KMS-11 (cell line): ENCODE measurements around the gene OR5K3.
"Not testable (repeated sequence)": the region's sequence is repeated elsewhere in the genome, so short reads cannot be mapped to it uniquely, and the experiment has no call there.

Experiments used
- H2AFZ ChIP-seq: fragments of 200-600 bp; sonication (generic); 2 replicates; pipeline ENCODE4 v1.6.1; 2016; ENCODE audit warnings: antibody characterized with exemption, mixed run types, low read depth
- H3K27ac ChIP-seq: fragments of 200-600 bp; sonication (generic); 2 replicates; pipeline ENCODE4 v1.6.1; 2016; ENCODE audit warnings: mild to moderate bottlenecking, mixed run types
- H3K27me3 ChIP-seq: fragments of 200-600 bp; sonication (generic); 2 replicates; pipeline ENCODE4 v1.6.1; 2017; ENCODE audit warnings: mild to moderate bottlenecking, low read depth, mixed run types, moderate library complexity; ENCODE audit not compliant: insufficient read depth
- H3K36me3 ChIP-seq: fragments of 200-600 bp; sonication (generic); 2 replicates; pipeline ENCODE4 v1.6.1; 2017; ENCODE audit warnings: mild to moderate bottlenecking, mixed run types; ENCODE audit not compliant: insufficient read depth
- H3K4me1 ChIP-seq: fragments of 200-600 bp; sonication (generic); 2 replicates; pipeline ENCODE4 v1.6.1; 2016; ENCODE audit warnings: mild to moderate bottlenecking, low read depth, mixed run types; ENCODE audit not compliant: poor library complexity, severe bottlenecking
- H3K4me2 ChIP-seq: fragments of 200-600 bp; sonication (generic); 2 replicates; pipeline ENCODE4 v1.7.0; 2016; ENCODE audit warnings: mild to moderate bottlenecking, mixed run types
- H3K4me3 ChIP-seq: fragments of 200-600 bp; sonication (generic); IDR thresholded peaks from 2 replicates; pipeline ENCODE4 v1.6.1; 2017; ENCODE audit warnings: low read depth, low read length, mixed read lengths; ENCODE audit not compliant: insufficient read depth
- H3K79me2 ChIP-seq: fragments of 200-600 bp; sonication (generic); 2 replicates; pipeline ENCODE4 v1.6.1; 2016; ENCODE audit warnings: low read depth, mixed run types; ENCODE audit not compliant: insufficient read depth
- H3K9ac ChIP-seq: fragments of 200-600 bp; sonication (generic); 2 replicates; pipeline ENCODE4 v1.6.1; 2016; ENCODE audit warnings: mild to moderate bottlenecking, mixed run types
- H4K20me1 ChIP-seq: fragments of 200-600 bp; sonication (generic); 2 replicates; pipeline ENCODE4 v1.6.1; 2016; ENCODE audit warnings: mild to moderate bottlenecking, mixed run types; ENCODE audit not compliant: insufficient read depth
- CTCF ChIP-seq: fragments of 200-600 bp; sonication (generic); conservative IDR thresholded peaks from 2 replicates; pipeline ENCODE4 v1.6.1; 2017; ENCODE audit warnings: low read depth, mild to moderate bottlenecking, antibody characterized with exemption, low read length, moderate library complexity, mixed read lengths

Gene OR5K3

GRCh38 chr3:98372445-98372844 is 18.0 kb upstream of the OR5K3 start:
- H3K36me3 ChIP-seq: no peaks in the 10 kb centered on the region
- H3K4me1 ChIP-seq: peaks cover 7% of the 10 kb centered on the region
- H3K4me3 ChIP-seq: no peak overlapping the region
- no peak overlapping the region for H3K4me2 ChIP-seq
- no peaks in the 10 kb centered on the region for H3K79me2 ChIP-seq
- no peak for TF ChIP-seq CTCF
- no peak overlapping the region for H3K9ac ChIP-seq
- H3K27me3 ChIP-seq: no peaks in the 10 kb centered on the region
- no peak overlapping the region for H2AFZ ChIP-seq
- no peak overlapping the region for H3K27ac ChIP-seq
- H4K20me1 ChIP-seq: no peaks in the 10 kb centered on the region

DNA sequence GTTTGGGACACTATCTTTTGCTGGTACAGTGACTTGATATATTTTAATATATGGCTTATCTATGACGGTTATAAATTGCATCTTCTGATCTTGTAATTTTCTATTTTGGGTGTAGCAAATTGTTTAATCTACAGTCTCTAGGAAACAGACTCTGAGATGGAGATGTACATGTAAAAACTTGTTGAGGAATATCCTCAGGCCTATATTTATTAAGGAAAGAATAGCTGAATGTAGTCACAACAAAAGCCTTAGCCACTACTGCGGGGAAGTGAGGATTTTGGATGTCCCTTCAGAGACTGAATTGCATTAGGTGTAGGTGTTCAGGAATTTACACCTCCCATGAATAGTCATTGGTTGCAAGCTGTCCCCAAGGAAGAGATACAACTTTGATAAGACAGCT is 13.8 kb upstream of the OR5K3 start:
- H3K27me3 ChIP-seq: no peaks in the 10 kb centered on the region
- no peaks in the 10 kb centered on the region for H4K20me1 ChIP-seq
- H3K4me2 ChIP-seq: no peak overlapping the region
- H3K4me3 ChIP-seq: no peak overlapping the region
- H3K9ac ChIP-seq: no peak overlapping the region
- H2AFZ ChIP-seq: no peak overlapping the region
- H3K27ac ChIP-seq: no peak overlapping the region
- no peaks in the 10 kb centered on the region for H3K4me1 ChIP-seq
- H3K36me3 ChIP-seq: no peaks in the 10 kb centered on the region
- no peaks in the 10 kb centered on the region for H3K79me2 ChIP-seq
- no peak for TF ChIP-seq CTCF

DNA sequence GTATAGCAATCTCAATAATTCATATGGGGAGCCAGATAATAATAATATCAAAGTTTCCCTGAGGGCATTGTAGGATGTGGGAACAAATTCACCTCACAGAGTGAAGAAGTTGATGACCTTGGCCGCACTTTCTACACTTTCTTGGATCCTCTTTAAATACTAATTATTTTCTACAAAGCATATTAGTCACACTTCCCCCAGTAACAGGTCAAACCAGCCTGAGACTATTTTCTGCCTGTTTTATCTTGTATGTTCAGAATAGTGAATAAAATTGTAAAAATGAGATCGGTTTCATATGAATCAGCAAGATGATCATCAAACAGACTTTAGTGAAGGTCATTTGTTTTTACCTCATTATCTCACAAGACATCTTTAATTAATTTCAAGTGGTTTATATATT is 2.3 kb upstream of the OR5K3 start:
- no peak for TF ChIP-seq CTCF
- H3K27me3 ChIP-seq: no peaks in the 10 kb centered on the region
- H2AFZ ChIP-seq: no peak overlapping the region
- no peaks in the 10 kb centered on the region for H4K20me1 ChIP-seq
- no peak overlapping the region for H3K27ac ChIP-seq
- H3K4me3 ChIP-seq: no peak overlapping the region
- no peak overlapping the region for H3K9ac ChIP-seq
- H3K4me2 ChIP-seq: no peak overlapping the region
- no peaks in the 10 kb centered on the region for H3K4me1 ChIP-seq
- H3K79me2 ChIP-seq: no peaks in the 10 kb centered on the region
- H3K36me3 ChIP-seq: no peaks in the 10 kb centered on the region

DNA sequence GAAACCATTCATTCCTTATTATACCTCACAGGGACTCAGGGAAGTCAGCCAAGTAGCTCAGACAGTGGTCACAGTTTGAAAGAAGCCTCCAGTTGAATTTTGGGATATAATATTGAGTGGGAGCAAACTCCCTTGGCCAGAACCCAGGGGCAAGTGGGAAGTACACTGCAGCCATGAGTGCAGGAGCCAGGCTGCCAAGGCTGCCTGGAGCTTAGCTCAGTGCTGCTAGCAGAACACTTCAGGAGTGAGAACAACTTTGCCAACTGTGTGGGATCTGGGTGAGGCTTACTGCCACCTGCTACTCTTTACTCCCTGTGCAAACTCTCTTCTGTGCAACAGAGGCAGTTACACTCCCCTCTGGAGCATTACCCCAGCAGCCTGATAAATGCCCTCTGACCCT is 4.6 kb downstream of the OR5K3 start:
- Histone ChIP-seq H3K27me3 (no peaks in the 10 kb centered on the region), H3K36me3 (no peaks in the 10 kb centered on the region), H3K79me2 (no peaks in the 10 kb centered on the region), H3K4me1 (peaks cover 2% of the 10 kb centered on the region), H4K20me1 (no peaks in the 10 kb centered on the region), H3K9ac (no peak overlapping the region), H3K27ac (no peak overlapping the region), H3K4me3 (no peak overlapping the region), H3K4me2 (no peak overlapping the region), H2AFZ (no peak overlapping the region)
- TF ChIP-seq CTCF: no peak

DNA sequence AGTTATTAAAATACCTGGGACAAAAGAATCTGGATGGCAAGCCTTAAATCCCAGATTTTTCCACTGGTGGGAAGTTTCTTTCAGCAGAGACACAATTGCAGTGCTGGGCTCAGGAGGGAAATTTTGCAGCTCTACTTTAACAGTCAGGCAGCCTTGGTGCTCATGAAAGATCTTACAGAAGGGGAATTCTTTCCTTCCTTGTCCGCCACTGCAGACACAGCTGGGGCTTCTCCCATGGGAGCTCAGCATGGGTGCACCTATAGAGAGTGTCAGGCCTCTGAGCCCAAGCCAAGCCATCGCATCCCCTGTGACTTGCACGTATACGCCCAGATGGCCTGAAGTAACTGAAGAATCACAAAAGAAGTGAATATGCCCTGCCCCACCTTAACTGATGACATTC is 6.0 kb downstream of the OR5K3 start:
- not testable (repeated sequence) for H3K36me3 ChIP-seq, H3K27ac ChIP-seq, H2AFZ ChIP-seq, H3K4me3 ChIP-seq, H3K9ac ChIP-seq, H3K79me2 ChIP-seq, H3K4me2 ChIP-seq, H3K27me3 ChIP-seq, H4K20me1 ChIP-seq, H3K4me1 ChIP-seq
